H9 (cell line): Measurements from ENCODE around the gene CACNA2D4. TPM values are rescaled to one million over a fixed set of nuclear protein-coding genes. Genes with fewer than 3 reads are reported as not detected.

Experiments used
- DNase-seq: peaks from one replicate; pipeline ENCODE4 v3.0.0-alpha.2; 2017
- H2AFZ ChIP-seq: one replicate; pipeline ENCODE4 v1.6.1; 2013; ENCODE audit warnings: mild to moderate bottlenecking, low read length, control low read depth, moderate library complexity
- H2AK5ac ChIP-seq: 2 replicates; pipeline ENCODE4 v1.6.1; 2013; ENCODE audit warnings: low read length, control low read depth, mixed read lengths; ENCODE audit not compliant: insufficient read length
- H2BK120ac ChIP-seq: one replicate; pipeline ENCODE4 v1.6.1; 2013; ENCODE audit warnings: low read depth, mild to moderate bottlenecking, low read length, control low read depth, inconsistent platforms; ENCODE audit not compliant: poor library complexity, severe bottlenecking
- H2BK12ac ChIP-seq: 2 replicates; pipeline ENCODE4 v1.6.1; 2013; ENCODE audit warnings: low read length, control low read depth, mixed read lengths, low read depth; ENCODE audit not compliant: insufficient read length
- H2BK15ac ChIP-seq: 2 replicates; pipeline ENCODE4 v1.6.1; 2013; ENCODE audit warnings: low read depth, low read length, control low read depth
- H2BK20ac ChIP-seq: one replicate; pipeline ENCODE4 v1.6.1; 2013; ENCODE audit warnings: low read depth, mild to moderate bottlenecking, low read length, control low read depth, inconsistent platforms; ENCODE audit not compliant: poor library complexity, severe bottlenecking
- H2BK5ac ChIP-seq: 2 replicates; pipeline ENCODE4 v1.6.1; 2013; ENCODE audit warnings: low read length, control low read depth, mixed read lengths; ENCODE audit not compliant: insufficient read length
- H3K14ac ChIP-seq: 2 replicates; pipeline ENCODE4 v1.6.1; 2013; ENCODE audit warnings: low read length, control low read depth; ENCODE audit not compliant: insufficient read depth
- H3K18ac ChIP-seq: 2 replicates; pipeline ENCODE4 v1.6.1; 2013; ENCODE audit warnings: low read depth, mild to moderate bottlenecking, mixed read lengths, low read length, control low read depth; ENCODE audit not compliant: insufficient read length
- H3K23ac ChIP-seq: 2 replicates; pipeline ENCODE4 v1.6.1; 2013; ENCODE audit warnings: low read length, control low read depth, mixed read lengths, low read depth; ENCODE audit not compliant: insufficient read length
- H3K23me2 ChIP-seq: 2 replicates; pipeline ENCODE4 v1.6.1; 2013; ENCODE audit warnings: low read depth, mild to moderate bottlenecking, mixed read lengths, low read length, control low read depth; ENCODE audit not compliant: insufficient read length, poor library complexity, severe bottlenecking
- H3K27ac ChIP-seq: 2 replicates; pipeline ENCODE4 v1.5.1; 2013; ENCODE audit warnings: low read length, control low read depth, mixed read lengths, low read depth; ENCODE audit not compliant: insufficient read length
- H3K27me3 ChIP-seq: 2 replicates; pipeline ENCODE4 v1.6.1; 2013; ENCODE audit warnings: low read length, control low read depth, inconsistent platforms; ENCODE audit not compliant: insufficient read depth
- H3K4ac ChIP-seq: 2 replicates; pipeline ENCODE4 v1.6.1; 2013; ENCODE audit warnings: low read depth, mild to moderate bottlenecking, control low read depth, inconsistent platforms, low read length, moderate library complexity
- H3K4me1 ChIP-seq: 2 replicates; pipeline ENCODE4 v1.6.1; 2013; ENCODE audit warnings: low read length, control low read depth, inconsistent platforms; ENCODE audit not compliant: insufficient read depth
- H3K4me2 ChIP-seq: 2 replicates; pipeline ENCODE4 v1.6.1; 2013; ENCODE audit warnings: low read length, control low read depth, mixed read lengths; ENCODE audit not compliant: insufficient read length, insufficient read depth
- H3K56ac ChIP-seq: 2 replicates; pipeline ENCODE4 v1.6.1; 2013; ENCODE audit warnings: low read depth, mild to moderate bottlenecking, mixed read lengths, low read length, control low read depth; ENCODE audit not compliant: insufficient read length
- H3K79me1 ChIP-seq: 2 replicates; pipeline ENCODE4 v1.6.1; 2013; ENCODE audit warnings: low read depth, mild to moderate bottlenecking, moderate library complexity, low read length, control low read depth, inconsistent platforms; ENCODE audit not compliant: insufficient read depth, poor library complexity, severe bottlenecking
- H3K79me2 ChIP-seq: 2 replicates; pipeline ENCODE4 v1.6.1; 2013; ENCODE audit warnings: low read length, control low read depth, inconsistent platforms; ENCODE audit not compliant: insufficient read depth
- H3K9ac ChIP-seq: 2 replicates; pipeline ENCODE4 v1.6.1; 2013; ENCODE audit warnings: low read length, control low read depth, mixed read lengths; ENCODE audit not compliant: insufficient read length; ENCODE audit errors: extremely low read depth
- H3K9me3 ChIP-seq: one replicate; pipeline ENCODE4 v1.6.1; 2013; ENCODE audit warnings: low read depth, low read length, inconsistent platforms; ENCODE audit not compliant: control insufficient read depth
- H3T11ph ChIP-seq: one replicate; pipeline ENCODE4 v1.6.1; 2013; ENCODE audit warnings: mild to moderate bottlenecking, low read length, control low read depth, inconsistent platforms
- H4K20me1 ChIP-seq: one replicate; pipeline ENCODE4 v1.6.1; 2013; ENCODE audit not compliant: control insufficient read depth, insufficient read length, insufficient read depth
- H4K5ac ChIP-seq: 2 replicates; pipeline ENCODE4 v1.6.1; 2013; ENCODE audit warnings: low read depth, mild to moderate bottlenecking, mixed read lengths, low read length, control low read depth; ENCODE audit not compliant: insufficient read length
- H4K8ac ChIP-seq: replicated peaks from 2 replicates; pipeline ENCODE4 v1.6.1; 2013; ENCODE audit warnings: low read length, control low read depth, mixed read lengths, low read depth; ENCODE audit not compliant: insufficient read length
- H4K91ac ChIP-seq: 2 replicates; pipeline ENCODE4 v1.6.1; 2013; ENCODE audit warnings: low read depth, mild to moderate bottlenecking, moderate library complexity, mixed read lengths, low read length, control low read depth; ENCODE audit not compliant: insufficient read length
- H3K27ac Mint-ChIP-seq, 3 experiments: 2 replicates in 2 of 3; 3 replicates in 1 of 3; pipeline ENCODE4 v1.8.0; 2020 to 2021; ENCODE audit warnings: mixed read lengths in 3 of 3, mild to moderate bottlenecking in 1 of 3, moderate library complexity in 1 of 3
- H3K27me3 Mint-ChIP-seq: 2 replicates; pipeline ENCODE4 v1.8.0; 2021; ENCODE audit warnings: low read depth, mild to moderate bottlenecking, moderate library complexity, mixed read lengths
- H3K36me3 Mint-ChIP-seq, 3 experiments: 2 replicates in 2 of 3; 3 replicates in 1 of 3; pipeline ENCODE4 v1.8.0; 2020 to 2021; ENCODE audit warnings: low read depth in 3 of 3, mixed read lengths in 3 of 3; ENCODE audit not compliant: insufficient read depth in 1 of 3
- H3K4me1 Mint-ChIP-seq, 2 experiments: 2 replicates each; pipeline ENCODE4 v1.8.0; 2020; ENCODE audit warnings: mixed read lengths in 2 of 2
- H3K4me3 Mint-ChIP-seq, 2 experiments: 2 replicates in 1 of 2; 3 replicates in 1 of 2; pipeline ENCODE4 v1.8.0; 2020 to 2021; ENCODE audit warnings: mild to moderate bottlenecking in 2 of 2, mixed read lengths in 2 of 2, moderate library complexity in 1 of 2
- H3K9me3 Mint-ChIP-seq, 2 experiments: 2 replicates in 1 of 2; 3 replicates in 1 of 2; pipeline ENCODE4 v1.8.0; 2020; ENCODE audit warnings: mild to moderate bottlenecking in 2 of 2, mixed read lengths in 2 of 2, moderate library complexity in 1 of 2
- CTCF ChIP-seq: fragments of 200-600 bp; sonication (generic); conservative IDR thresholded peaks from 3 replicates; pipeline ENCODE4 v1.8.0; 2021; ENCODE audit warnings: antibody characterized with exemption, mild to moderate bottlenecking
- WGBS: extraction: QIAGEN DNeasy Blood & Tissue Kit; methylation state at CpG from one replicate; pipeline ENCODE4 v1.1.7; 2013; ENCODE audit warnings: missing lambda C conversion rate, low lambda C conversion rate, mixed read lengths; ENCODE audit not compliant: insufficient read length; ENCODE audit errors: extremely low coverage; 5-methylcytosine and 5-hydroxymethylcytosine counted together
- total RNA-seq: library from RNA; stranded (reverse); gene quantifications from 2 replicates; pipeline ENCODE4 v1.2.1, GENCODE V29; 2021

CACNA2D4 gene
- total RNA-seq, 1 experiment from 2014 or later, result 0.79 TPM

- Histone ChIP-seq H3K4me2 (no peak overlapping the region), H3K27ac (no peak overlapping the region), H2BK15ac (no peak overlapping the region), H2AFZ (no peak overlapping the region), H4K5ac (no peak overlapping the region), H4K20me1 (no peaks in the 10 kb centered on the region), H3K56ac (no peak overlapping the region), H3K14ac (no peak overlapping the region), H3K9ac (no peak overlapping the region), H3K79me2 (no peaks in the 10 kb centered on the region), H4K8ac (no peak overlapping the region), H2AK5ac (no peak overlapping the region), H2BK120ac (no peak overlapping the region), H2BK20ac (no peak overlapping the region), H3K79me1 (no peaks in the 10 kb centered on the region), H4K91ac (no peak overlapping the region), H2BK12ac (no peak overlapping the region), H3T11ph (no peak overlapping the region), H3K27me3 (no peaks in the 10 kb centered on the region), H3K9me3 (no peaks in the 10 kb centered on the region), H3K18ac (no peak overlapping the region), H3K4ac (no peak overlapping the region), H3K4me1 (peaks cover 6% of the 10 kb centered on the region; the same call in 1 of the 2 replicates), H3K23ac (no peak overlapping the region), H2BK5ac (no peak overlapping the region), H3K23me2 (no peaks in the 10 kb centered on the region)
- DNase-seq, result peak; percentile 37
- Mint-ChIP-seq H3K27ac (no peak overlapping the region; a peak in 1 of 7 replicates), H3K36me3 (no peaks in the 10 kb centered on the region), H3K9me3 (no peaks in the 10 kb centered on the region), H3K4me3 (no peak overlapping the region), H3K4me1 (peaks cover 30 to 61% of the 10 kb centered on the region in 2 experiments), H3K27me3 (peaks cover 11% of the 10 kb centered on the region)
- no peak for TF ChIP-seq CTCF
- no CpG with 5 or more reads among the region's 16 CpGs for WGBS
These were observed 77.4 kb downstream of the CACNA2D4 start for GRCh38 chr12:1840981-1841425.
